Adipocyte (in vitro differentiated cells): Measurements from ENCODE around the gene SERPIND1.
"Not testable (repeated sequence)": the region's sequence is repeated elsewhere in the genome, so short reads cannot be mapped to it uniquely, and the experiment has no call there.

Source experiments
- DNase-seq: peaks from one replicate; pipeline ENCODE4 v3.0.0-alpha.2; 2015; ENCODE audit warnings: low read depth
- H3K27me3 ChIP-seq: replicated peaks from 2 replicates; pipeline ENCODE4 v1.7.0; 2013; ENCODE audit warnings: mild to moderate bottlenecking, low read length, moderate library complexity; ENCODE audit not compliant: control insufficient read depth, insufficient read depth
- H3K36me3 ChIP-seq: 2 replicates; pipeline ENCODE4 v1.7.0; 2013; ENCODE audit warnings: low read length, mild to moderate bottlenecking, moderate library complexity; ENCODE audit not compliant: control insufficient read depth, insufficient read depth, severe bottlenecking
- H3K4me1 ChIP-seq: 2 replicates; pipeline ENCODE4 v1.7.0; 2013; ENCODE audit warnings: mild to moderate bottlenecking, low read length, moderate library complexity; ENCODE audit not compliant: control insufficient read depth, insufficient read depth
- H3K4me3 ChIP-seq: 2 replicates; pipeline ENCODE4 v1.7.0; 2013; ENCODE audit warnings: mild to moderate bottlenecking, low read length, moderate library complexity
- H3K9ac ChIP-seq: 2 replicates; pipeline ENCODE4 v1.7.0; 2013; ENCODE audit warnings: mild to moderate bottlenecking, low read length, moderate library complexity
- H3K9me3 ChIP-seq: 2 replicates; pipeline ENCODE4 v1.7.0; 2013; ENCODE audit warnings: mild to moderate bottlenecking, low read length, moderate library complexity; ENCODE audit not compliant: control insufficient read depth

Gene SERPIND1

DNA sequence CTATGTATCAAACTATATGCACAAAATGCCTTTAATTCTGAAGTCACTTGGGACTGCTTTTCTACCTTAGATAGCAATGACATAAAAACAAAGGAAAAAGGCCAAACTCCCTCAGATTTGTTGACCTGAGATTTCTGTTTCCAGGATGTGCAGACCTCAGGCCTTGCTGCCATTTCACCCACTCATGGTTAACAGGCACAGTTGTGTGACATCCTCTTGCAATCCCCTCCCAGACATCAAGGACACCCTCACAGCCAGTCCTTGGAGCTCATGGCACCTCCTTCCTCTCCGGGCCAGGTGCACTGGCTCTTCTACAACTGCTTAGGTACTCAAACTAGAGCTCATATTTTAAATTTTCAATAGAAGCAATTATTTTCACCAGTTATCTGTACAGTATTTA, 37.3 kb downstream of the SERPIND1 start:
- Histone ChIP-seq H3K4me1 (peaks cover 16% of the 10 kb centered on the region), H3K4me3 (no peak overlapping the region), H3K9me3 (no peaks in the 10 kb centered on the region), H3K9ac (no peak overlapping the region), H3K27me3 (no peaks in the 10 kb centered on the region), H3K36me3 (peaks cover 56% of the 10 kb centered on the region)
- no peak for DNase-seq

GRCh38 chr22:20811971-20812660, 38.2 kb downstream of the SERPIND1 start:
- no peaks in the 10 kb centered on the region for H3K27me3 ChIP-seq
- H3K36me3 ChIP-seq = peaks cover 62% of the 10 kb centered on the region
- peaks cover 7% of the 10 kb centered on the region for H3K4me1 ChIP-seq
- no peak for DNase-seq
- no peak overlapping the region for H3K4me3 ChIP-seq
- H3K9ac ChIP-seq = no peak overlapping the region
- no peaks in the 10 kb centered on the region for H3K9me3 ChIP-seq

- H3K9ac ChIP-seq = no peak overlapping the region
- no peaks in the 10 kb centered on the region for H3K9me3 ChIP-seq
- H3K4me3 ChIP-seq = no peak overlapping the region
- no peak for DNase-seq
- no peaks in the 10 kb centered on the region for H3K27me3 ChIP-seq
- no peaks in the 10 kb centered on the region for H3K4me1 ChIP-seq
- H3K36me3 ChIP-seq = peaks cover 65% of the 10 kb centered on the region
These were observed 39.1 kb downstream of the SERPIND1 start for GRCh38 chr22:20813056-20813455.

DNA sequence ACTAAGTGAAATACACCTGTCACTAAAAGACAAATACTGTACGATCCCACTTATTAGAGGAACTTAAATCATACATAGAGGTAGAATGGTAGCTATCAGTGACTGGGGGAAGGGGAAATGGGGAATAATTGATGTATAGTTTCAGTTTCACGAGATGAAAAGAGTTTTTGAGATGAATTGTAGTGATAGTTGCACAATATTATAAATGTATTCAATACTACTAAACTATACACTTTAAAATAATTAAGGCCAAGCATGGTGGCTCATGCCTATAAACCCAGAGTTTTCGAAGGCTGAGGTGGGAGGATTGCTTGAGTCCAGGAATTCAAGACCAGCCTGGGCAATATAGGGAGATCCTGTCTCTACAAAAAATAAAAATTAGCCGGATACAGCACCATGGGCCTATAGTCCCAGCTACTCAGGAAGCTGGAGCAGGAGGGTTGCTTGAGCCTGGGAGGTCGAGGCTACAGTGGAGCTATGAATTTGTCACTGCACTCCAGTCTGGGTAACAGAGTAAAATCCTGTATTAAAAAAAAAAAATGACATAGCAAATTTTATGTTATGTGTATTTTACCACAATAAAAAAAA, 40.4 kb downstream of the SERPIND1 start:
- Histone ChIP-seq H3K4me1 (no peaks in the 10 kb centered on the region), H3K36me3 (peaks cover 75% of the 10 kb centered on the region), H3K27me3 (no peaks in the 10 kb centered on the region), H3K9ac (no peak overlapping the region), H3K4me3 (no peak overlapping the region), H3K9me3 (no peaks in the 10 kb centered on the region)
- no peak for DNase-seq

DNA sequence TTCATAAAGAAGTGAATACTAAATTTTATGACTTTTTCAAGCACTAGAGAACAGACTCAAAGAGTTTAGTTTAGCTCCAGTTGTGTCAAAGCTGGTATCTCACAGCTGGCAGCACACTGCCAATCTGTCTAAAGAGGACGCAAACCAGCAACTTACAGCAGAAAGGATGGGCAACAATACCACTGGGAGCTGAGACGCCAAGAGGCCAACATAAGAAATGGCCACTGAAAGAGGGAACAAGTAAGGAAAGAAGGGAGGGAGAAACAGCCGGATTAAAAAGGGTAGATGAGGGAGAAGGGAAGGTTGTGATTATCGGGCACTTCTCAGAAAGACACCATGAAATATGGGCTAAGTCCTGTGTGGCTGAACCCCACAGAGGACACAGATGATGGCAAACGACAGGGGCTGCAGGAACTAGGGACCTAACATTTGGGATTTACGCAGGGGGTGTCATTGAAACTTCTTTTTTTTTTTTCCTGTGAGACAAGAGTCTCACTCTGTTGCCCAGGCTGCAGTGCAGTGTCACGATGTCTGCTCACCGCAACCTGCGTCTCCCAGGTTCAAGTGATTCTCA, 41.7 kb downstream of the SERPIND1 start:
- H3K36me3 ChIP-seq = peaks cover 76% of the 10 kb centered on the region

DNA sequence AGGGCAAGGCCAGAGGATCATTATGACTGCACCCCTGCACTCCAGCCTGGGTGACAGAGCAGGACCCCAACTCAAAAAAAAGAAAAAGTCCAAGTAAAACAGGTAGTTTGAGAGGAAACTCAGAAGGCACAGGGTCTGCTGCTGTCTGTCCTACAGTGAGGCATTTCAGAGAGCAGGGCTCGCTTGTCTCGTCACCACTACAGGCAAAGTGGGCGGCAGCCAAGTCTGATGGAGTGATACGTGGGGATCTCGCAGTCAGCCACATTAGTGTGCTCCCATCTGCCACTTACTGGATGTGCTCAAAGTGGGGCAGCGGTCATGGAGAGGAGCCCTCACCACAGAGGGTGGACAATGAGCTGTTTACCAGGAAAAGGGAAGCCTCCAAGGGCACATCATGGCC, 42.6 kb downstream of the SERPIND1 start:
- no peaks in the 10 kb centered on the region for H3K9me3 ChIP-seq
- DNase-seq = no peak
- H3K27me3 ChIP-seq = no peaks in the 10 kb centered on the region
- H3K9ac ChIP-seq = no peak overlapping the region
- H3K4me1 ChIP-seq = no peaks in the 10 kb centered on the region
- peaks cover 79% of the 10 kb centered on the region for H3K36me3 ChIP-seq
- H3K4me3 ChIP-seq = no peak overlapping the region

More for the DNA sequence above, 41.7 kb downstream of the SERPIND1 start:
- DNase-seq = no peak
- Histone ChIP-seq H3K9ac (no peak overlapping the region), H3K4me3 (no peak overlapping the region), H3K27me3 (no peaks in the 10 kb centered on the region), H3K9me3 (no peaks in the 10 kb centered on the region), H3K4me1 (no peaks in the 10 kb centered on the region)

DNA sequence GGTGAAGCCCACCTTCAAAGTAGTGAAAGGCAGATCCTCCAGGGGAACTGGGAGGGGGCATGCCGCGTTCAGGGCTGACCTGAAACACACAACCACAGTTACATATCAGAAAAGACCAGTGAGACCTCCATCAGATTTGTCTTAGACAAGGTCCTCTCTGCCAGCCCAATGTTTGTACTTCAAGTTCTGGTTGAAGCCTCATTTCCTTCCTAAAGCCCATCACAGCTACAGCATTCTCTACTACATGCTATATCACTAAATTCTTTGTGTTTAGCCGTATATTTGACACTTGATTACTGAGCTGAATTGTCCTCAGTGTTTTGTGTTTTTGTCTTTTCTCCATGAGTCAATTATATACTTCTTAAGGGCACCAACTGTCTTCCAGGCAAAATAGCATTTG, 44.6 kb downstream of the SERPIND1 start:
- DNase-seq = no peak
- no peaks in the 10 kb centered on the region for H3K4me1 ChIP-seq
- peaks cover 73% of the 10 kb centered on the region for H3K36me3 ChIP-seq
- no peak overlapping the region for H3K4me3 ChIP-seq
- H3K9me3 ChIP-seq = no peaks in the 10 kb centered on the region
- H3K27me3 ChIP-seq = no peaks in the 10 kb centered on the region
- H3K9ac ChIP-seq = no peak overlapping the region

DNA sequence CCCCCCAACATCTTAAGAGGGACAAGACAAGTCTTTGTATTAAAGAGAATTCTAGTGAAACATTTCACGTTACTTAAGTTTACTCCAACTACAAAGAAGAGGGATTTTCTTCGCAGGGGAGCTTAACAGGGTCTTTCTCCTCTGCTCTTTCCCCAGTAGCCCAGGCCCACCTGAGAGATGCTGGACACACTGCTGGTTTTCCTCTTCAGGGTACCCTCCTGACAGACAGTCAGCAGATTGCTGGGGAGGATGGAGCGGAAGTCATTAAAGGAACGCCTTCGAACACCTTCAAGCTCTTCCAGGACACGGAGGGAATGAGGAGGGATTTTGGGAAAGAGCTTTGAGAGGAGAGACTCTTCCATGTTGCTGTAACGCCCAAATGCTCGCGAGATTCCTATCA, 45.6 kb downstream of the SERPIND1 start:
- H3K27me3 ChIP-seq = no peaks in the 10 kb centered on the region
- no peak overlapping the region for H3K9ac ChIP-seq
- peaks cover 76% of the 10 kb centered on the region for H3K36me3 ChIP-seq
- H3K9me3 ChIP-seq = no peaks in the 10 kb centered on the region
- H3K4me3 ChIP-seq = no peak overlapping the region
- DNase-seq = no peak
- no peaks in the 10 kb centered on the region for H3K4me1 ChIP-seq

GRCh38 chr22:20821717-20822239, 47.9 kb downstream of the SERPIND1 start:
- not testable (repeated sequence) for H3K9ac ChIP-seq, H3K27me3 ChIP-seq, H3K4me3 ChIP-seq, H3K4me1 ChIP-seq, H3K9me3 ChIP-seq, DNase-seq
- peaks cover 64% of the 10 kb centered on the region for H3K36me3 ChIP-seq

DNA sequence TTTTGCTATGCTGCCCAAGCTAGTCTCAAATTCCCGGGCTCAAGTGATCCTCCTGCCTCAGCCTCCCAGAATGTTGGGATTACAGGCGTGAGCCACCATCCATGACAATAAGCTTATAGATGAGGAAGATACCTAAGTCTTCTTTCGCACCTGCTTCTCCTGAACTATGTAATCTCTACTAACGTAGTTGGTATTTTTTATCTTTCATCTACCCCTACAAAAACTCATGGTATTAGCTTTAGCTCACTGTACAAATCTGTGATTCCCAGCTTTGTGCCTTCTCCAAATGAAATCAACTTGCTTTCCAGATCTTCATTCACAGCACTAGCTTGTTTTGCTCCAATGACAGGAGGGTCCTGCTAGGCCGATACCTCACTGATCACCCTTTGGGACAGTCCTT, 48.3 kb downstream of the SERPIND1 start:
- Histone ChIP-seq H3K4me1 (no peaks in the 10 kb centered on the region), H3K36me3 (peaks cover 63% of the 10 kb centered on the region), H3K4me3 (no peak overlapping the region), H3K9ac (no peak overlapping the region), H3K9me3 (no peaks in the 10 kb centered on the region), H3K27me3 (no peaks in the 10 kb centered on the region)
- no peak for DNase-seq

DNA sequence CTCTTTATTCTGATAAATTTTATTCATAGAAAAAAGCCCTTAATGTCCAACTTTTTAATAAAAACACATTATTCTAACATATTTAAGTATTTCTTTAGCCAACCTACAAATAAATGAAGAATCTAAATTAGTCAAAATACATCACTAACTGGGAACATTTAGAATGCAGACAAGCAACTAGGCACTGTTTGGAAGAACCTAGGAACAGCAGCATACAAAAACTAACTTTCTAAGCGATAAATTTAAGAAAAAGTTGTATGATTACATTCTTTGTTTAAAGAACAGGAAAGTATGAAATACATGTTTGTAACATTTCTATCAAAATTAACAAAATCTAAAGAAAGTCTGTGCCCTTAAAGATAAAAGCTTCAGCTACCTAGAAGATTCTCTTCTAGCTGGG, 49.4 kb downstream of the SERPIND1 start:
- H3K4me3 ChIP-seq = no peak overlapping the region
- H3K9ac ChIP-seq = no peak overlapping the region
- no peaks in the 10 kb centered on the region for H3K9me3 ChIP-seq
- DNase-seq = no peak
- H3K36me3 ChIP-seq = peaks cover 59% of the 10 kb centered on the region
- H3K27me3 ChIP-seq = no peaks in the 10 kb centered on the region
- no peaks in the 10 kb centered on the region for H3K4me1 ChIP-seq
